Skeletal muscle satellite cell (primary cell): Measurements from ENCODE around the gene IQCN. TPM values are rescaled to one million over a fixed set of nuclear protein-coding genes. Genes with fewer than 3 reads are reported as not detected.
A peak's percentile ranks its signal among the peaks of the same experiment; 100 is the strongest.
"Not testable (repeated sequence)": the region's sequence is repeated elsewhere in the genome, so short reads cannot be mapped to it uniquely, and the experiment has no call there.

Experiments
- H3K27me3 ChIP-seq: 2 replicates; pipeline ENCODE4 v1.7.0; 2013; ENCODE audit warnings: low read length; ENCODE audit not compliant: control insufficient read depth, insufficient read depth
- H3K36me3 ChIP-seq: 2 replicates; pipeline ENCODE4 v1.7.0; 2013; ENCODE audit warnings: mild to moderate bottlenecking, control low read depth, low read length; ENCODE audit not compliant: insufficient read depth
- H3K4me1 ChIP-seq: 2 replicates; pipeline ENCODE4 v1.7.0; 2013; ENCODE audit warnings: low read length; ENCODE audit not compliant: control insufficient read depth, insufficient read depth
- H3K4me2 ChIP-seq: 2 replicates; pipeline ENCODE4 v1.7.0; 2013; ENCODE audit warnings: mild to moderate bottlenecking, low read length
- H3K4me3 ChIP-seq: 2 replicates; pipeline ENCODE4 v1.7.0; 2013; ENCODE audit warnings: low read length
- H3K9ac ChIP-seq: 2 replicates; pipeline ENCODE4 v1.7.0; 2013; ENCODE audit warnings: mild to moderate bottlenecking, low read depth, low read length, moderate library complexity
- H3K9me3 ChIP-seq: replicated peaks from 2 replicates; pipeline ENCODE4 v1.7.0; 2013; ENCODE audit warnings: mild to moderate bottlenecking, control low read depth, low read length
- small RNA-seq: library from RNA; depleted of rRNA; stranded (forward); fragments of <200 nt; gene quantifications from one replicate; pipeline ENCODE3, GENCODE V24; 2012

IQCN gene

GRCh38 chr19:18209912-18210311 is 64.3 kb downstream of the IQCN start:
- not testable (repeated sequence) for H3K9me3 ChIP-seq, H3K4me2 ChIP-seq

GRCh38 chr19:18208098-18208951 is 65.9 kb downstream of the IQCN start:
- Histone ChIP-seq H3K36me3 (no peaks in the 10 kb centered on the region), H3K4me2 (peak overlapping the region; percentile 56), H3K4me1 (peaks cover 17% of the 10 kb centered on the region), H3K9me3 (no peaks in the 10 kb centered on the region), H3K9ac (peak overlapping the region; percentile 47), H3K4me3 (peak overlapping the region; percentile 29), H3K27me3 (no peaks in the 10 kb centered on the region)

More at GRCh38 chr19:18209912-18210311, 64.3 kb downstream of the IQCN start:
- not testable (repeated sequence) for H3K9ac ChIP-seq, H3K36me3 ChIP-seq, H3K4me3 ChIP-seq, H3K27me3 ChIP-seq
- H3K4me1 ChIP-seq = peaks cover 15% of the 10 kb centered on the region

Small RNAs within 50 kb of the gene (small RNA-seq; reads per million reads assigned to genes)
- gene MIR3188 (not detected), gene RPL39P38 (not detected)
